Measurements from ENCODE around the gene PKNOX2. TPM values are rescaled to one million over a fixed set of nuclear protein-coding genes. Genes with fewer than 3 reads are reported as not detected.

PKNOX2 gene
- total and polyA plus RNA-seq, 2 of the 4 experiments (the other 2 are of a cell fraction): 0.72 to 2.3 TPM

GRCh38 chr11:125155100-125155444, 9.5 kb upstream of the PKNOX2 start:
- no peaks in the 10 kb centered on the region for H3K36me3 ChIP-seq (ENCODE audit: control insufficient read depth, insufficient read depth, low read length)
- H3K56ac ChIP-seq (ENCODE audit: extremely low read depth, insufficient read depth, low read length): no peak overlapping the region
- H3K14ac ChIP-seq (replicated peaks; ENCODE audit: low read depth, low read length): no peak overlapping the region
- no peak overlapping the region for H2BK15ac ChIP-seq (ENCODE audit: low read depth, low read length)
- no peak for TF ChIP-seq CEBPB (IDR thresholded peaks at IDR 0.05; ENCODE audit: low read depth, low read length)
- TF ChIP-seq NFE2L2 (IDR thresholded peaks at IDR 0.05; ENCODE audit: low read depth, low read length): no peak
- TF ChIP-seq RFX5 (IDR thresholded peaks at IDR 0.05; ENCODE audit: low read depth, low read length): no peak
- no peak for TF ChIP-seq BHLHE40 (IDR thresholded peaks at IDR 0.05; ENCODE audit: low read depth, low read length)
- TF ChIP-seq POLR2A (IDR thresholded peaks at IDR 0.05; ENCODE audit: low read depth, low read length): no peak
- no peak for TF ChIP-seq USF2 (IDR thresholded peaks at IDR 0.05; ENCODE audit: low read depth, low read length)
- no peak for TF ChIP-seq RCOR1 (IDR thresholded peaks at IDR 0.05; ENCODE audit: insufficient replicate concordance, low read length)
- no peak for TF ChIP-seq SMC3 (IDR thresholded peaks at IDR 0.05; ENCODE audit: low read depth, low read length)
- TF ChIP-seq RAD21 (IDR thresholded peaks at IDR 0.05; ENCODE audit: low read length): no peak
- no peak for TF ChIP-seq MAZ (IDR thresholded peaks at IDR 0.05; ENCODE audit: borderline replicate concordance, low read depth, low read length)
- no peak overlapping the region for H4K91ac ChIP-seq (ENCODE audit: insufficient read depth, low read depth, low read length)
- H2AFZ ChIP-seq (replicated peaks; ENCODE audit: low read length, poor library complexity): no peak overlapping the region
- H3K4me3 ChIP-seq (ENCODE audit: insufficient read depth, low read depth, low read length): no peak overlapping the region
- no peak overlapping the region for H4K5ac ChIP-seq (ENCODE audit: low read depth, low read length)
- in situ Hi-C loops (cut with MboI; ENCODE audit: low sequenced_read_pairs) (no loop called here), intact Hi-C loops (cut with micrococcal nuclease) (no loop called here), dilution Hi-C loops (cut with HindIII; ENCODE audit: low sequenced_read_pairs, unreplicated experiment) (no loop called here)
- H2BK5ac ChIP-seq (ENCODE audit: low read depth, low read length, poor library complexity, severe bottlenecking): no peak overlapping the region
- WGBS, 2 experiments (ENCODE audit: extremely low coverage in 2 of 2, insufficient read length in 1 of 2): 95% methylated on average over 4 of the region's 6 CpGs; no CpG with 5 or more reads in 1 of the 2 experiments
- H2AK9ac ChIP-seq (replicated peaks; ENCODE audit: low read depth, low read length, poor library complexity): peak overlapping the region; percentile 25
- POLR2A ChIA-PET (ENCODE audit: unreplicated experiment): no interaction called here
- no peak overlapping the region for H3K4ac ChIP-seq (ENCODE audit: low read depth, low read length)
- no peak overlapping the region for H2BK120ac ChIP-seq (ENCODE audit: low read depth, low read length)
- H4K8ac ChIP-seq (ENCODE audit: low read depth in 2 of 2, low read length in 2 of 2): no peak overlapping the region
- no peaks in the 10 kb centered on the region for H4K20me1 ChIP-seq (ENCODE audit: insufficient read depth, low read length)
- H2AK5ac ChIP-seq (ENCODE audit: low read depth, low read length): peak overlapping the region; percentile 56; the same call in 1 of the 2 replicates
- no peak overlapping the region for H3K27ac ChIP-seq (ENCODE audit: insufficient read depth, low read length)
- H3K9me1 ChIP-seq (ENCODE audit: insufficient read depth, low read length): no peaks in the 10 kb centered on the region; the same call in 1 of the 2 replicates
- H3K4me1 ChIP-seq (ENCODE audit: control insufficient read depth, insufficient read depth, low read length): no peaks in the 10 kb centered on the region
- DNase-seq (no peak), ATAC-seq (ENCODE audit: low read depth) (no peak)
- H3K9ac ChIP-seq (ENCODE audit: low read depth, low read length): no peak overlapping the region
- no TSS peak for BruUV-seq (replicated peaks)
- peak overlapping the region; percentile 51; the same call in 1 of the 2 replicates for H3K23ac ChIP-seq (ENCODE audit: low read depth, low read length)
- H3K79me1 ChIP-seq (ENCODE audit: low read depth in 1 of 2, low read length in 2 of 2): no peaks in the 10 kb centered on the region
- H2BK20ac ChIP-seq (ENCODE audit: low read depth, low read length): no peak overlapping the region
- CTCF ChIA-PET: no interaction called here
- no peak overlapping the region for H3K18ac ChIP-seq (ENCODE audit: low read depth, low read length)
- no peaks in the 10 kb centered on the region; the same call in 1 of the 2 replicates for H3K9me3 ChIP-seq (ENCODE audit: control insufficient read depth, insufficient read depth, low read length)
- no peak overlapping the region for H3K4me2 ChIP-seq (ENCODE audit: low read depth, low read length)
- peaks cover 47% of the 10 kb centered on the region for H3K27me3 ChIP-seq (ENCODE audit: control insufficient read depth, insufficient read depth, low read length)

All from IMR-90 (cell line).